Measurements from ENCODE around the gene ZFTA. TPM values are rescaled to one million over a fixed set of nuclear protein-coding genes. Genes with fewer than 3 reads are reported as not detected.

ZFTA gene
- total RNA-seq, 1 donor from 2014 or later, result 25.1 TPM

Other genes starting within 250 kb of the ZFTA start
- 14.1 and 14.7 TPM in 2 replicates for gene PLAAT4, start 232.0 kb downstream of the ZFTA start, total RNA-seq
- not detected in 2 replicates for gene PLAAT2, start 205.4 kb downstream of the ZFTA start, total RNA-seq
- 81.0 and 85.7 TPM in 2 replicates for gene PLAAT3, start 154.3 kb downstream of the ZFTA start, total RNA-seq
- gene ATL3, start 97.4 kb downstream of the ZFTA start, total RNA-seq, result 42.6 and 42.7 TPM in 2 replicates
- 102 and 107 TPM in 2 replicates for gene RTN3, start 87.3 kb downstream of the ZFTA start, total RNA-seq
- gene SPINDOC, start 44.7 kb upstream of the ZFTA start, total RNA-seq, result 40.5 and 41.4 TPM in 2 replicates
- 40.1 and 45.2 TPM in 2 replicates for gene MARK2, start 70.3 kb upstream of the ZFTA start, total RNA-seq
- gene RCOR2, start 148.4 kb upstream of the ZFTA start, total RNA-seq, result 7.8 and 11.5 TPM in 2 replicates
- 13.8 and 15.6 TPM in 2 replicates for gene NAA40, start 170.2 kb upstream of the ZFTA start, total RNA-seq
- 282 and 377 TPM in 2 replicates for gene COX8A, start 205.8 kb upstream of the ZFTA start, total RNA-seq
- gene OTUB1, start 217.7 kb upstream of the ZFTA start, total RNA-seq, result 100.0 and 119 TPM in 2 replicates